ENCODE measurements around the gene GRIK4. TPM values are rescaled to one million over a fixed set of nuclear protein-coding genes. Genes with fewer than 3 reads are reported as not detected.

GRIK4 gene
- total and polyA plus RNA-seq, 8 donors, result 0.06 to 0.31 TPM; not detected in 6

- no peak for TF ChIP-seq EP300 (IDR thresholded peaks at IDR 0.05)
- TF ChIP-seq, protein P1, sequence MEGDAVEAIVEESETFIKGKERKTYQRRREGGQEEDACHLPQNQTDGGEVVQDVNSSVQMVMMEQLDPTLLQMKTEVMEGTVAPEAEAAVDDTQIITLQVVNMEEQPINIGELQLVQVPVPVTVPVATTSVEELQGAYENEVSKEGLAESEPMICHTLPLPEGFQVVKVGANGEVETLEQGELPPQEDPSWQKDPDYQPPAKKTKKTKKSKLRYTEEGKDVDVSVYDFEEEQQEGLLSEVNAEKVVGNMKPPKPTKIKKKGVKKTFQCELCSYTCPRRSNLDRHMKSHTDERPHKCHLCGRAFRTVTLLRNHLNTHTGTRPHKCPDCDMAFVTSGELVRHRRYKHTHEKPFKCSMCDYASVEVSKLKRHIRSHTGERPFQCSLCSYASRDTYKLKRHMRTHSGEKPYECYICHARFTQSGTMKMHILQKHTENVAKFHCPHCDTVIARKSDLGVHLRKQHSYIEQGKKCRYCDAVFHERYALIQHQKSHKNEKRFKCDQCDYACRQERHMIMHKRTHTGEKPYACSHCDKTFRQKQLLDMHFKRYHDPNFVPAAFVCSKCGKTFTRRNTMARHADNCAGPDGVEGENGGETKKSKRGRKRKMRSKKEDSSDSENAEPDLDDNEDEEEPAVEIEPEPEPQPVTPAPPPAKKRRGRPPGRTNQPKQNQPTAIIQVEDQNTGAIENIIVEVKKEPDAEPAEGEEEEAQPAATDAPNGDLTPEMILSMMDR (IDR thresholded peaks at IDR 0.05), result no peak
- WGBS, 5 donors, result 60 to 69% (median 62%) methylated on average over 12 of the region's 12 CpGs
- DNase-seq, result peak in 1 of 2 donors; percentile 46
- no peak overlapping the region for H3K4me3 ChIP-seq
- H3K27ac ChIP-seq, result no peak overlapping the region
- intact Hi-C loops (cut with DNase I; ENCODE audit: low total_unique reads), result no loop called here
- H3K27me3 ChIP-seq, result peaks cover 0 to 37% (median 0%) of the 10 kb centered on the region in 3 donors
- H3K36me3 ChIP-seq, result no peaks in the 10 kb centered on the region
- H3K9me3 ChIP-seq, result no peaks in the 10 kb centered on the region
- H3K4me1 ChIP-seq, result no peaks in the 10 kb centered on the region
Observed at GRCh38 chr11:120746836-120747609, 235.5 kb downstream of the GRIK4 start.

GRCh38 chr11:120747850-120748814 is 236.6 kb downstream of the GRIK4 start:
- Histone ChIP-seq H3K36me3 (no peaks in the 10 kb centered on the region), H3K27me3 (peaks cover 0 to 37% (median 0%) of the 10 kb centered on the region in 3 donors), H3K9me3 (no peaks in the 10 kb centered on the region), H3K4me3 (no peak overlapping the region), H3K4me1 (no peaks in the 10 kb centered on the region), H3K27ac (no peak overlapping the region)
- TF ChIP-seq, protein P1 (IDR thresholded peaks at IDR 0.05), result no peak
- TF ChIP-seq POLR2A (IDR thresholded peaks at IDR 0.05) (no peak), POLR2AphosphoS5 (IDR thresholded peaks at IDR 0.05) (no peak), EP300 (IDR thresholded peaks at IDR 0.05) (no peak)
- intact Hi-C loops (cut with DNase I; ENCODE audit: low total_unique reads), result no loop called here
- 49 to 60% (median 57%) methylated on average over 12 of the region's 12 CpGs for WGBS, 5 donors
- DNase-seq, result no peak

GRCh38 chr11:120749395-120749794 is 237.8 kb downstream of the GRIK4 start:
- Histone ChIP-seq H3K4me1 (no peaks in the 10 kb centered on the region), H3K27me3 (peaks cover 0 to 37% (median 0%) of the 10 kb centered on the region in 3 donors), H3K4me3 (no peak overlapping the region), H3K36me3 (no peaks in the 10 kb centered on the region), H3K9me3 (no peaks in the 10 kb centered on the region), H3K27ac (no peak overlapping the region)
- 60 to 87% (median 72%) methylated on average over 4 of the region's 4 CpGs for WGBS, 5 donors
- DNase-seq, result no peak
- TF ChIP-seq, protein P1 (IDR thresholded peaks at IDR 0.05), result no peak
- TF ChIP-seq EP300 (IDR thresholded peaks at IDR 0.05), result no peak
- no peak for TF ChIP-seq POLR2AphosphoS5 (IDR thresholded peaks at IDR 0.05)
- TF ChIP-seq POLR2A (IDR thresholded peaks at IDR 0.05), result no peak
- intact Hi-C loops (cut with DNase I; ENCODE audit: low total_unique reads), result no loop called here
